ENCODE measurements around the gene TP73.
A peak's percentile ranks its signal among the peaks of the same experiment; 100 is the strongest.

The TP73 gene

GRCh38 chr1:3654549-3655281 is 2.4 kb downstream of the TP73 start:
- intact Hi-C loops (cut with DNase I; ENCODE audit: low total_unique reads), result no loop called here
- Histone ChIP-seq H3K4me3 (no peak overlapping the region), H3K4me1 (peaks cover 0 to 31% (median 26%) of the 10 kb centered on the region in 4 donors), H3K27me3 (peaks cover 14 to 81% of the 10 kb centered on the region in 2 donors), H3K9me3 (no peaks in the 10 kb centered on the region), H3K27ac (no peak overlapping the region), H3K36me3 (no peaks in the 10 kb centered on the region)
- peak in 1 of 2 donors; percentile 39 for DNase-seq
- TF ChIP-seq CTCF (IDR thresholded peaks at IDR 0.05), result no peak

- Histone ChIP-seq H3K27me3 (peaks cover 3 to 68% of the 10 kb centered on the region in 2 donors), H3K9me3 (no peaks in the 10 kb centered on the region), H3K4me3 (no peak overlapping the region), H3K36me3 (no peaks in the 10 kb centered on the region), H3K4me1 (peaks cover 0 to 14% (median 14%) of the 10 kb centered on the region in 4 donors), H3K27ac (no peak overlapping the region)
- DNase-seq, result no peak
- intact Hi-C loops (cut with DNase I; ENCODE audit: low total_unique reads), result no loop called here
- no peak for TF ChIP-seq CTCF (IDR thresholded peaks at IDR 0.05)
These were observed 4.3 kb downstream of the TP73 start for GRCh38 chr1:3656450-3657095.

DNA sequence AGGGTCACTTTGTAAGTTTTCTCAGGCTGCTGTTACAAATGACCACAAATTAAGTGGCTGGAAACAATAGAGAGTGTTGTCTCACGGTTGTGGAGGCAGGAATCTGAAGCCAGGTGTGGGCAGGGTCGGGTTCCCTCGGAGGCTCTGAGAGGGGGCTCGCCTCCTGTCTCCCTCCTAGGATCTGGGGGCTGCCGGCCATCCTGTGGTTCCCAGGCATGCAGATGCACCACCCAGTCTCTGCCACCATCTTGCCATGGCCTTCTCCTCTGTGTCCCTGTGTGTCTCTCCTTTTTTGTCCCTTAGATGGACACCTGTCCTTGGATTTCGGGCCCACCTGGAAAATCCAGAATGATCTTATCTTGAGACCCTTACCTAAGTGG is 4.8 kb downstream of the TP73 start:
- no peak for DNase-seq
- no peak overlapping the region for H3K27ac ChIP-seq
- H3K9me3 ChIP-seq, result no peaks in the 10 kb centered on the region
- H3K36me3 ChIP-seq, result no peaks in the 10 kb centered on the region
- H3K27me3 ChIP-seq, result peaks cover 0 to 65% of the 10 kb centered on the region in 2 donors
- TF ChIP-seq CTCF (IDR thresholded peaks at IDR 0.05), result no peak
- no peak overlapping the region for H3K4me3 ChIP-seq
- H3K4me1 ChIP-seq, result peaks cover 0 to 9% (median 8%) of the 10 kb centered on the region in 4 donors
- intact Hi-C loops (cut with DNase I; ENCODE audit: low total_unique reads), result no loop called here

DNA sequence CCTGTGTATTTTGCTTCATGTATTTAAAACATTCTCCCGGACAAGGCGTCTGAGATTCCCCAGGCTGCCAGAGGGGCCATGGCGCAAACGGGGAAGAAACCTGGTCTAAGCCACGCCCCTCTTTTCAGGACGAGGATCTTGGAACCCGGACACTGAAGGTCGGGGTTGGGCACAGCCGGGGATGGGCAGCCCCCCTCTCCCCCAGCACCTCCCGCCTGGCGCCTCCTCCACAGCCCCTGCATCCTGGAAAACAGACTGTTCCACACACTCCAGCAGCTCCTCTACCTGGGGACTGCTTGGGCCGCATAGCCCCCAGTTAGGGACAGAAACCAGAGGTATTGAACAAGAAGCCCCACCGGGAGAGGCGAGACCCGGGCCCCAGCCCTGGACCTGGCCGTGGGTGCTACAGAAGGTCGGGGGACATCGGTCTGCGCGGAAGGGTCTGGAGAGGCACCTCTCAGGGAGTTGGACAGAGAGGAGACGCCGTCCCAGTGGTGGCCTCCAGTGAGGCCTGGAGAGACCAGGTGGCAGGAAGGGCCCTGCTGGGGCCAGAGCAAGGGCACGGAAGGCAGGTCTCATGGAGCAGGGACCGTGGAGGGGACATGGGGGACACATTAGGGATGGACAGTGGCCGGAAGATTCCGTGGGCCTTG is 5.4 kb downstream of the TP73 start:
- no peak for TF ChIP-seq CTCF (IDR thresholded peaks at IDR 0.05)
- no peaks in the 10 kb centered on the region for H3K9me3 ChIP-seq
- no peak overlapping the region for H3K4me3 ChIP-seq
- peaks cover 0 to 65% of the 10 kb centered on the region in 2 donors for H3K27me3 ChIP-seq
- H3K4me1 ChIP-seq, result peaks cover 0 to 3% (median 2%) of the 10 kb centered on the region in 4 donors
- DNase-seq, result peak in 1 of 2 donors; percentile 63
- H3K27ac ChIP-seq, result no peak overlapping the region
- intact Hi-C loops (cut with DNase I; ENCODE audit: low total_unique reads), result no loop called here
- no peaks in the 10 kb centered on the region for H3K36me3 ChIP-seq

GRCh38 chr1:3658231-3658615 is 5.9 kb downstream of the TP73 start:
- DNase-seq, result no peak
- Histone ChIP-seq H3K27me3 (peaks cover 0 to 65% of the 10 kb centered on the region in 2 donors), H3K27ac (no peak overlapping the region), H3K9me3 (no peaks in the 10 kb centered on the region), H3K4me1 (no peaks in the 10 kb centered on the region), H3K4me3 (no peak overlapping the region), H3K36me3 (no peaks in the 10 kb centered on the region)
- intact Hi-C loops (cut with DNase I; ENCODE audit: low total_unique reads), result no loop called here
- TF ChIP-seq CTCF (IDR thresholded peaks at IDR 0.05), result no peak
